ENCODE data around the gene ACY1. TPM values are rescaled to one million over a fixed set of nuclear protein-coding genes. Genes with fewer than 3 reads are reported as not detected.
A peak's percentile ranks its signal among the peaks of the same experiment; 100 is the strongest.

Gene ACY1
- total RNA-seq, 4 donors from 2014 or later, result 20.2 to 42.7 (median 33.6) TPM

GRCh38 chr3:51971350-51971749, 12.0 kb upstream of the ACY1 start:
- no peak for TF ChIP-seq CTCF (IDR thresholded peaks at IDR 0.05)
- no peak for TF ChIP-seq POLR2A (IDR thresholded peaks at IDR 0.05)
- Histone ChIP-seq H3K4me3 (no peak overlapping the region), H3K36me3 (no peaks in the 10 kb centered on the region), H3K27ac (peak overlapping the region in 1 of 4 donors; percentile 30), H3K27me3 (no peaks in the 10 kb centered on the region), H3K4me1 (peaks cover 39 to 92% (median 40%) of the 10 kb centered on the region in 3 donors), H3K9me3 (no peaks in the 10 kb centered on the region)
- no peak for DNase-seq
- intact Hi-C loops (cut with DNase I), result no loop called here
- WGBS, 2 donors, result 72 to 100% methylated on average over 3 to 9 of the region's 11 CpGs

GRCh38 chr3:51974277-51974962, 8.9 kb upstream of the ACY1 start:
- H3K4me1 ChIP-seq, result peaks cover 22 to 83% (median 32%) of the 10 kb centered on the region in 3 donors
- no peak for TF ChIP-seq POLR2A (IDR thresholded peaks at IDR 0.05)
- TF ChIP-seq CTCF (IDR thresholded peaks at IDR 0.05), result peak in 1 of 6 experiments; percentile 21
- H3K27ac ChIP-seq, result peak overlapping the region; percentile 86 to 96 (median 94)
- H3K27me3 ChIP-seq, result no peaks in the 10 kb centered on the region
- no peak for DNase-seq
- 11 to 12% methylated on average over 5 to 22 of the region's 30 CpGs for WGBS, 2 donors
- no peaks in the 10 kb centered on the region for H3K36me3 ChIP-seq
- H3K4me3 ChIP-seq, result peak overlapping the region; percentile 58 to 85 (median 70)
- intact Hi-C loops (cut with DNase I), result no loop called here
- H3K9me3 ChIP-seq, result no peaks in the 10 kb centered on the region

GRCh38 chr3:51974963-51975851, 8.1 kb upstream of the ACY1 start, which contains the start of gene ABHD14A:
ABHD14A (plus strand) TSS chr3:51975064; CDS start chr3:51975136, 72 bp downstream.
- DNase-seq, result no peak
- peak in 2 of 4 donors; percentile 63 to 74 for TF ChIP-seq POLR2A (IDR thresholded peaks at IDR 0.05)
- TF ChIP-seq CTCF (IDR thresholded peaks at IDR 0.05), result peak in 2 of 6 experiments; percentile 5 to 22
- Histone ChIP-seq H3K27ac (peak within 1 kb of the TSS; percentile 86 to 96 (median 94)), H3K4me3 (peak within 1 kb of the TSS; percentile 58 to 85 (median 70)), H3K27me3 (no peaks in the 10 kb centered on the region), H3K4me1 (peaks cover 22 to 75% (median 32%) of the 10 kb centered on the region in 3 donors), H3K9me3 (no peaks in the 10 kb centered on the region), H3K36me3 (no peaks in the 10 kb centered on the region)
- intact Hi-C loops (cut with DNase I), result no loop called here
- 0% methylated on average over 3 to 29 of the region's 63 CpGs for WGBS, 2 donors

- H3K27ac ChIP-seq, result peak overlapping the region; percentile 33 to 96 (median 76)
- no peaks in the 10 kb centered on the region for H3K27me3 ChIP-seq
- peak overlapping the region in 3 of 4 donors; percentile 58 to 85 (median 78) for H3K4me3 ChIP-seq
- H3K9me3 ChIP-seq, result no peaks in the 10 kb centered on the region
- H3K4me1 ChIP-seq, result peaks cover 22 to 68% (median 32%) of the 10 kb centered on the region in 3 donors
- intact Hi-C loops (cut with DNase I), result no loop called here
- no peak for DNase-seq
- whole genome bisulfite sequencing, 2 donors, result 50 to 56% methylated on average over 15 to 22 of the region's 46 CpGs
- TF ChIP-seq CTCF (IDR thresholded peaks at IDR 0.05) (no peak), POLR2A (IDR thresholded peaks at IDR 0.05) (no peak)
- H3K36me3 ChIP-seq, result no peaks in the 10 kb centered on the region
Measured at GRCh38 chr3:51975852-51976549, 7.3 kb upstream of the ACY1 start.

Data from esophagus squamous epithelium (tissue), 5 donors.